ENCODE results near the gene KRT15. TPM values are rescaled to one million over a fixed set of nuclear protein-coding genes. Genes with fewer than 3 reads are reported as not detected.
A peak's percentile ranks its signal among the peaks of the same experiment; 100 is the strongest.

KRT15 gene
- total RNA-seq, 2 donors from 2014 or later: 5.8 to 20.0 TPM

GRCh38 chr17:41523225-41523593 is 4.5 kb upstream of the KRT15 start:
- no peak for DNase-seq
- intact Hi-C loops (cut with DNase I): no loop called here
- Histone ChIP-seq H3K4me1 (peaks cover 20% of the 10 kb centered on the region), H3K36me3 (no peaks in the 10 kb centered on the region), H3K27me3 (peaks cover 10% of the 10 kb centered on the region), H3K27ac (peak overlapping the region; percentile 82), H3K9ac (ENCODE audit: low read depth in 2 of 2, low read length in 2 of 2) (peak overlapping the region in 1 of 2 donors; percentile 66), H3K9me3 (no peaks in the 10 kb centered on the region), H3K4me3 (no peak overlapping the region)
- no peak for TF ChIP-seq CTCF (IDR thresholded peaks at IDR 0.05)

- intact Hi-C loops (cut with DNase I): no loop called here
Observed at GRCh38 chr17:41522301-41523224, 3.9 kb upstream of the KRT15 start.

GRCh38 chr17:41521574-41522261 is 3.0 kb upstream of the KRT15 start:
- peak; percentile 87 for DNase-seq
- Histone ChIP-seq H3K27ac (peak overlapping the region; percentile 82), H3K9me3 (no peaks in the 10 kb centered on the region), H3K4me3 (no peak overlapping the region), H3K9ac (ENCODE audit: low read depth in 2 of 2, low read length in 2 of 2) (peak overlapping the region; percentile 30 to 66), H3K4me1 (peaks cover 20% of the 10 kb centered on the region), H3K36me3 (no peaks in the 10 kb centered on the region), H3K27me3 (no peaks in the 10 kb centered on the region)
- intact Hi-C loops (cut with DNase I): no loop called here
- no peak for TF ChIP-seq CTCF (IDR thresholded peaks at IDR 0.05)

More at GRCh38 chr17:41522301-41523224, 3.9 kb upstream of the KRT15 start:
- Histone ChIP-seq H3K9ac (ENCODE audit: low read depth in 2 of 2, low read length in 2 of 2) (peak overlapping the region; percentile 39 to 66), H3K27me3 (peaks cover 4% of the 10 kb centered on the region), H3K9me3 (no peaks in the 10 kb centered on the region), H3K4me3 (no peak overlapping the region), H3K4me1 (peaks cover 20% of the 10 kb centered on the region), H3K36me3 (no peaks in the 10 kb centered on the region), H3K27ac (peak overlapping the region; percentile 82)
- no peak for TF ChIP-seq CTCF (IDR thresholded peaks at IDR 0.05)
- peak; percentile 56 for DNase-seq

GRCh38 chr17:41520821-41521521 is 2.3 kb upstream of the KRT15 start:
- DNase-seq: peak; percentile 78
- Histone ChIP-seq H3K9me3 (no peaks in the 10 kb centered on the region), H3K9ac (ENCODE audit: low read depth in 2 of 2, low read length in 2 of 2) (peak overlapping the region in 1 of 2 donors; percentile 66), H3K36me3 (no peaks in the 10 kb centered on the region), H3K4me1 (peaks cover 20% of the 10 kb centered on the region), H3K4me3 (no peak overlapping the region), H3K27me3 (no peaks in the 10 kb centered on the region), H3K27ac (peak overlapping the region; percentile 82)
- intact Hi-C loops (cut with DNase I): no loop called here
- no peak for TF ChIP-seq CTCF (IDR thresholded peaks at IDR 0.05)

- Histone ChIP-seq H3K4me1 (peaks cover 20% of the 10 kb centered on the region), H3K4me3 (no peak overlapping the region), H3K36me3 (no peaks in the 10 kb centered on the region), H3K27me3 (no peaks in the 10 kb centered on the region), H3K9me3 (no peaks in the 10 kb centered on the region), H3K9ac (ENCODE audit: low read depth in 2 of 2, low read length in 2 of 2) (no peak overlapping the region), H3K27ac (peak overlapping the region; percentile 12)
- no peak for DNase-seq
- no peak for TF ChIP-seq CTCF (IDR thresholded peaks at IDR 0.05)
- intact Hi-C loops (cut with DNase I): no loop called here
Observed at GRCh38 chr17:41519501-41520224, 973 bp upstream of the KRT15 start.

All from colonic mucosa (tissue), 4 donors.